MM.1S (cell line): ENCODE measurements around the gene C3orf18.

Experiments
- DNase-seq: peaks from one replicate; pipeline ENCODE4 v3.0.0-alpha.2; 2015
- H2AFZ ChIP-seq: fragments of 300-600 bp; sonication (generic); 2 replicates; pipeline ENCODE4 v1.6.0; 2016; ENCODE audit warnings: antibody characterized with exemption, low read length
- H3F3A ChIP-seq: fragments of 300-600 bp; sonication (generic); 2 replicates; pipeline ENCODE4 v1.6.1; 2016; ENCODE audit warnings: mild to moderate bottlenecking, antibody characterized with exemption, low read length, moderate library complexity, mixed read lengths; ENCODE audit not compliant: insufficient read depth
- H3K27ac ChIP-seq: fragments of 300-600 bp; sonication (generic); 2 replicates; pipeline ENCODE4 v1.5.1; 2016; ENCODE audit warnings: mild to moderate bottlenecking, low read length
- H3K27me3 ChIP-seq: fragments of 300-600 bp; sonication (generic); replicated peaks from 2 replicates; pipeline ENCODE4 v1.6.0; 2016; ENCODE audit warnings: low read length; ENCODE audit not compliant: insufficient read depth
- H3K36me3 ChIP-seq: fragments of 300-600 bp; sonication (generic); replicated peaks from 2 replicates; pipeline ENCODE4 v1.6.1; 2016; ENCODE audit warnings: mild to moderate bottlenecking, low read length, mixed read lengths; ENCODE audit not compliant: insufficient read depth
- H3K4me1 ChIP-seq: fragments of 300-600 bp; sonication (generic); 2 replicates; pipeline ENCODE4 v1.6.1; 2016; ENCODE audit warnings: low read length, mixed read lengths
- H3K4me2 ChIP-seq: fragments of 300-600 bp; sonication (generic); 2 replicates; pipeline ENCODE4 v1.6.0; 2016; ENCODE audit warnings: low read depth, low read length
- H3K4me3 ChIP-seq: fragments of 300-600 bp; sonication (generic); 2 replicates; pipeline ENCODE4 v1.5.1; 2016; ENCODE audit warnings: low read length, mixed read lengths
- H3K79me2 ChIP-seq: fragments of 300-600 bp; sonication (generic); 2 replicates; pipeline ENCODE4 v1.6.1; 2016; ENCODE audit warnings: mixed run types, low read length, mixed read lengths
- H3K9ac ChIP-seq: fragments of 300-600 bp; sonication (generic); 2 replicates; pipeline ENCODE4 v1.6.1; 2016; ENCODE audit warnings: low read length, mixed read lengths
- H3K9me2 ChIP-seq: fragments of 300-600 bp; sonication (generic); replicated peaks from 2 replicates; pipeline ENCODE4 v1.6.1; 2016; ENCODE audit warnings: mild to moderate bottlenecking, low read length, mixed read lengths; ENCODE audit not compliant: insufficient read depth
- H3K9me3 ChIP-seq: fragments of 300-600 bp; sonication (generic); replicated peaks from 2 replicates; pipeline ENCODE4 v1.6.1; 2016; ENCODE audit warnings: mild to moderate bottlenecking, low read length, mixed read lengths; ENCODE audit not compliant: insufficient read depth
- H4K20me1 ChIP-seq: fragments of 300-600 bp; sonication (generic); 2 replicates; pipeline ENCODE4 v1.6.1; 2016; ENCODE audit warnings: mild to moderate bottlenecking, low read length, moderate library complexity, mixed read lengths; ENCODE audit not compliant: insufficient read depth
- EZH2 ChIP-seq: fragments of 300-600 bp; sonication (generic); optimal IDR thresholded peaks from 2 replicates; pipeline ENCODE3; 2017; ENCODE audit warnings: low read depth, mild to moderate bottlenecking, antibody characterized with exemption, low read length, mixed read lengths
- EZH2phosphoT487 ChIP-seq: fragments of 300-600 bp; sonication (generic); IDR thresholded peaks from 2 replicates; pipeline ENCODE4 v1.6.1; 2018; ENCODE audit warnings: antibody characterized with exemption, low read length
- TF ChIP-seq, protein P1 (sequence below): fragments of 300-600 bp; sonication (generic); IDR thresholded peaks from 2 replicates; pipeline ENCODE4 v1.5.1; 2016; ENCODE audit warnings: antibody characterized with exemption, low read length, mixed read lengths

Gene C3orf18

DNA sequence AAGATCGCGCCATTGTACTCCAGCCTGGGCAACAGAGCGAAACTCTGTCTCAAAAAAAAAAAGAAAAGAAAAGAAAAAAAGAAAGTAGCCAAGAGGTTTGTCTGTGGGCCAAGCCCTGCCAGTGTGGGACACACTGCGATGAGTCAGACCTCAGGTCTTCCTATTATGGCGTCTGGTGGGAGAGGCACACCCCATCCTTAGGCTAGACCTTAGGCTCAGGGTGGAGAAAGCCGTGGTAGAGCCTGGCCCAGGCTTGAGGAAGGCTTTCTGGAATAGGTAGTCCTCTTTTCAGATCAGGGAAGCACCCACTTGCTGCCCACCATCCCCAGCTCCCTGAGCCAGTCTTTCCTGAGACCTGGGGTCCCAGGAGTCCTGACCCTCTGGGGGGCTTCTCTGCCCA lies 7.8 kb upstream of the C3orf18 start:
- Histone ChIP-seq H3F3A (no peaks in the 10 kb centered on the region), H3K36me3 (no peaks in the 10 kb centered on the region), H3K79me2 (no peaks in the 10 kb centered on the region), H3K9me3 (no peaks in the 10 kb centered on the region), H3K4me3 (no peak overlapping the region), H2AFZ (no peak overlapping the region), H3K27ac (no peak overlapping the region), H3K9ac (no peak overlapping the region), H3K4me2 (no peak overlapping the region), H3K27me3 (no peaks in the 10 kb centered on the region), H4K20me1 (no peaks in the 10 kb centered on the region), H3K4me1 (0 out of 2 replicates have a peak, but pooled peaks cover 2% of the 10 kb centered on the region), H3K9me2 (no peaks in the 10 kb centered on the region)
- no peak for DNase-seq
- no peak for TF ChIP-seq EZH2
- TF ChIP-seq EZH2phosphoT487, result no peak
- TF ChIP-seq, protein P1, sequence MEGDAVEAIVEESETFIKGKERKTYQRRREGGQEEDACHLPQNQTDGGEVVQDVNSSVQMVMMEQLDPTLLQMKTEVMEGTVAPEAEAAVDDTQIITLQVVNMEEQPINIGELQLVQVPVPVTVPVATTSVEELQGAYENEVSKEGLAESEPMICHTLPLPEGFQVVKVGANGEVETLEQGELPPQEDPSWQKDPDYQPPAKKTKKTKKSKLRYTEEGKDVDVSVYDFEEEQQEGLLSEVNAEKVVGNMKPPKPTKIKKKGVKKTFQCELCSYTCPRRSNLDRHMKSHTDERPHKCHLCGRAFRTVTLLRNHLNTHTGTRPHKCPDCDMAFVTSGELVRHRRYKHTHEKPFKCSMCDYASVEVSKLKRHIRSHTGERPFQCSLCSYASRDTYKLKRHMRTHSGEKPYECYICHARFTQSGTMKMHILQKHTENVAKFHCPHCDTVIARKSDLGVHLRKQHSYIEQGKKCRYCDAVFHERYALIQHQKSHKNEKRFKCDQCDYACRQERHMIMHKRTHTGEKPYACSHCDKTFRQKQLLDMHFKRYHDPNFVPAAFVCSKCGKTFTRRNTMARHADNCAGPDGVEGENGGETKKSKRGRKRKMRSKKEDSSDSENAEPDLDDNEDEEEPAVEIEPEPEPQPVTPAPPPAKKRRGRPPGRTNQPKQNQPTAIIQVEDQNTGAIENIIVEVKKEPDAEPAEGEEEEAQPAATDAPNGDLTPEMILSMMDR, result no peak

- Histone ChIP-seq H3F3A (no peaks in the 10 kb centered on the region), H3K4me3 (no peak overlapping the region), H3K4me2 (no peak overlapping the region), H3K9me2 (no peaks in the 10 kb centered on the region), H3K36me3 (no peaks in the 10 kb centered on the region), H4K20me1 (no peaks in the 10 kb centered on the region), H3K27me3 (no peaks in the 10 kb centered on the region), H2AFZ (no peak overlapping the region), H3K79me2 (no peaks in the 10 kb centered on the region), H3K9ac (no peak overlapping the region), H3K9me3 (no peaks in the 10 kb centered on the region), H3K4me1 (peaks cover 6% of the 10 kb centered on the region; the same call in 1 of the 2 replicates), H3K27ac (no peak overlapping the region)
- DNase-seq, result no peak
- TF ChIP-seq, protein P1, result no peak
These were observed 6.9 kb upstream of the C3orf18 start for GRCh38 chr3:50574444-50574831.

DNA sequence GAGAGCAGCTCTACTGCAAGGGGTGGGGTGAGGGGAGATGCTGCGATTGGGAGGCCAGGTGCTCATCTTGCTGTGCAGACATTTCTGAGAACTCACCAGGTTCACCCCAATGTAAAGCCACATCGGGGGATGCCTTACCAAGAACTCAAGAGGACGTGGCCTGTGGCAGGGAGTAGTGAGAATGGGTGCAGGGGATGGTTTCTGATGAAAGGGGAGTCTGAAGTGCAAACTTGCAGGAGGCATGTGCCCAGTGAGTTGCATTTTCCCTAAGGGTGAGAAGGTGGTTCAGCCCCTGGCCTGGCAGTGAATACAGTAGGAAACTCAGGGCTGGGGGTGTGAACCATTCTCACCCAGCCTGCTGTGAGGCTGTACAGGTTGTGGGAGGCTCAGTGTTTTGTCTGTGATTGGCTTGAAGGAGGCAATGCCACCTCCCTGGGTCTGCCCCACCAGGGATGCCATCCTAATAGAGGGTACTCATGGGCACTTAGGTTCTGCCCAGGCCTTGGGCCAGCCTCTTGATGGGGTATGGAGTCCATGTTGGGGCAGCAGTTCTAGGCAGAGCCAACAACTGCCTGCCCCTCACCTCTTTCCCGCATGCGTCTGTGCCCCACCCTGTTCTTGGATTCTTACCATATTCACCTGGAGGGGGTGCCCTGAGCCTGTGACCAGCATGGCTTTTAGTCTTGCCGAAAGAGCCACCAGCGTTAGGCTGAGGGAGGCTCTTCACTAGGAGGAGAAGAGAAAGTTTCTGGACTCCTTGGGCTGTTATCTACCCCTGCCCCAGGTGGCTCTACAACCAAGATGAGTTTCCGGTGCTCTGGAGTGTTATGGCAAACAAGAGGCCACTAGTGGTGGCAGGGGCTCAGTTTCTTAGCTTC lies 6.3 kb upstream of the C3orf18 start:
- Histone ChIP-seq H3F3A (peaks cover under 1% of the 10 kb centered on the region; the same call in 1 of the 2 replicates), H3K9ac (no peak overlapping the region), H3K4me2 (no peak overlapping the region), H4K20me1 (no peaks in the 10 kb centered on the region), H3K79me2 (no peaks in the 10 kb centered on the region), H3K27ac (no peak overlapping the region), H3K4me3 (no peak overlapping the region), H2AFZ (no peak overlapping the region), H3K36me3 (no peaks in the 10 kb centered on the region), H3K9me3 (no peaks in the 10 kb centered on the region), H3K9me2 (no peaks in the 10 kb centered on the region), H3K27me3 (no peaks in the 10 kb centered on the region), H3K4me1 (peaks cover 6% of the 10 kb centered on the region; the same call in 1 of the 2 replicates)
- no peak for TF ChIP-seq EZH2
- no peak for TF ChIP-seq EZH2phosphoT487
- TF ChIP-seq, protein P1, result no peak
- DNase-seq, result no peak
